B cell (primary cell): ENCODE measurements around the gene MFAP5.

Experiments used
- EZH2 ChIP-seq: IDR thresholded peaks from 2 replicates; pipeline ENCODE4 v1.6.1; 2012; ENCODE audit warnings: borderline replicate concordance, low read depth, mild to moderate bottlenecking, moderate library complexity, low read length; ENCODE audit not compliant: insufficient read depth, poor library complexity, severe bottlenecking
- TF ChIP-seq, protein P1 (sequence below): fragments of 200-600 bp; IDR thresholded peaks from one replicate; pipeline ENCODE4 v1.8.0; 2022; ENCODE audit warnings: antibody characterized with exemption, mild to moderate bottlenecking

DNA sequence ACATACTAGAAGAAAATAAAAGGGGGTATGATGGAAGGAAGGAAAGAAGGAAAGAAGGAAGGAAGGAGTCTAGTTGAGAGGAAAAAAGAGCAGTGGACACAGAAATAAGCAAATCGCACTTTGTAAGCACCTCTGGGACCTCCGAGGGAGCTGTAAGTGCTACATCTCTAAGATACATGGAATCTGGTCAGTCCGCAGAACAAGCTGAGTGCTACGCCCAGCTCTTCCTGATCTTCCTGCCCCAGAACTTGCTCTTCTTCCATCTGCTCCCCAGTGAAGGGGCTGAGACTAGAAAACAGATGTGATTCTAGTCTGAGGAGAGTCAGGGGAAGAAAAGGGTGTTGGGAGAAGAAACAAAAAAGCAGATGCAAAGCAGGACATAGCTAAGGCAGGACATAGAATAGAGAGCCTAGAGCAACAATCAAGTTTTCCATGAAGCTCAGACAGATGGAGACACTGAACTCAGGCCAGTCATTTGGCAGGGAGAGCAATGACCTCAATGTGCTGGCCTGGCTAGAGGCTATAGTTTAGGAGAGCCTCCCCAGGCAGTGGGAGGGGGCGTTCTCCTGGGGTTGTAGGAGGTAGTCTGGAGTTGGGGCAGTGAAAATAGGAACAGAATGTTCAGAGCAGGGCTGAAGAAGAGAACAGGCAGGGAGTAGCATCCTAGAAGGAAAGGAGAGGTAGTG is 1.7 kb upstream of the MFAP5 start:
- TF ChIP-seq, protein P1, sequence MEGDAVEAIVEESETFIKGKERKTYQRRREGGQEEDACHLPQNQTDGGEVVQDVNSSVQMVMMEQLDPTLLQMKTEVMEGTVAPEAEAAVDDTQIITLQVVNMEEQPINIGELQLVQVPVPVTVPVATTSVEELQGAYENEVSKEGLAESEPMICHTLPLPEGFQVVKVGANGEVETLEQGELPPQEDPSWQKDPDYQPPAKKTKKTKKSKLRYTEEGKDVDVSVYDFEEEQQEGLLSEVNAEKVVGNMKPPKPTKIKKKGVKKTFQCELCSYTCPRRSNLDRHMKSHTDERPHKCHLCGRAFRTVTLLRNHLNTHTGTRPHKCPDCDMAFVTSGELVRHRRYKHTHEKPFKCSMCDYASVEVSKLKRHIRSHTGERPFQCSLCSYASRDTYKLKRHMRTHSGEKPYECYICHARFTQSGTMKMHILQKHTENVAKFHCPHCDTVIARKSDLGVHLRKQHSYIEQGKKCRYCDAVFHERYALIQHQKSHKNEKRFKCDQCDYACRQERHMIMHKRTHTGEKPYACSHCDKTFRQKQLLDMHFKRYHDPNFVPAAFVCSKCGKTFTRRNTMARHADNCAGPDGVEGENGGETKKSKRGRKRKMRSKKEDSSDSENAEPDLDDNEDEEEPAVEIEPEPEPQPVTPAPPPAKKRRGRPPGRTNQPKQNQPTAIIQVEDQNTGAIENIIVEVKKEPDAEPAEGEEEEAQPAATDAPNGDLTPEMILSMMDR = no peak
- TF ChIP-seq EZH2 = no peak
